ENCODE results near the gene CTDSPL. TPM values are rescaled to one million over a fixed set of nuclear protein-coding genes. Genes with fewer than 3 reads are reported as not detected.

CTDSPL gene
- total RNA-seq, 1 experiment from 2014 or later: 6.1 TPM

- BruUV-seq (replicated peaks): no TSS peak
- H2AFZ ChIP-seq (ENCODE audit: low read length): no peak overlapping the region
- H3K27ac ChIP-seq (ENCODE audit: low read length): no peak overlapping the region
- H3K4me1 ChIP-seq (ENCODE audit: insufficient read depth, low read length): peaks cover 30% of the 10 kb centered on the region
- no peak overlapping the region for H3K4me2 ChIP-seq (ENCODE audit: low read length)
- H4K20me1 ChIP-seq (ENCODE audit: low read length): no peaks in the 10 kb centered on the region
- POLR2A ChIA-PET (ENCODE audit: unreplicated experiment): no interaction called here
- CTCF ChIA-PET: no interaction called here
- no peak for DNase-seq
- H3K27me3 ChIP-seq (ENCODE audit: low read length): no peaks in the 10 kb centered on the region
- no peak for ATAC-seq
- no peak overlapping the region for H3K9ac ChIP-seq (ENCODE audit: low read length)
- TF ChIP-seq EZH2phosphoT487 (IDR thresholded peaks at IDR 0.05; ENCODE audit: borderline replicate concordance, low read length): no peak
- TF ChIP-seq CTCF (conservative IDR thresholded peaks at IDR 0.05; ENCODE audit: low read depth, low read length): no peak
- no peak for TF ChIP-seq EZH2 (IDR thresholded peaks at IDR 0.05; ENCODE audit: low read length, unreplicated experiment)
- no peaks in the 10 kb centered on the region for H3K9me3 ChIP-seq (ENCODE audit: low read length)
- no peaks in the 10 kb centered on the region for H3K79me2 ChIP-seq (ENCODE audit: low read length)
- no peaks in the 10 kb centered on the region for H3K9me2 ChIP-seq (replicated peaks; ENCODE audit: low read length)
- H3F3A ChIP-seq (ENCODE audit: low read length, unreplicated experiment): no peaks in the 10 kb centered on the region
- intact Hi-C loops (cut with micrococcal nuclease): no loop called here
- no peaks in the 10 kb centered on the region for H3K36me3 ChIP-seq (ENCODE audit: low read depth, low read length)
- H3K4me3 ChIP-seq (ENCODE audit: low read length): no peak overlapping the region
Measured at GRCh38 chr3:37993820-37994638, 132.3 kb downstream of the CTDSPL start.

GRCh38 chr3:37994639-37994972 is 132.9 kb downstream of the CTDSPL start:
- Histone ChIP-seq H3F3A (ENCODE audit: low read length, unreplicated experiment) (no peaks in the 10 kb centered on the region), H3K27ac (ENCODE audit: low read length) (no peak overlapping the region), H3K27me3 (ENCODE audit: low read length) (no peaks in the 10 kb centered on the region), H3K4me1 (ENCODE audit: insufficient read depth, low read length) (peaks cover 32% of the 10 kb centered on the region), H3K36me3 (ENCODE audit: low read depth, low read length) (no peaks in the 10 kb centered on the region), H4K20me1 (ENCODE audit: low read length) (no peaks in the 10 kb centered on the region), H3K9me2 (replicated peaks; ENCODE audit: low read length) (no peaks in the 10 kb centered on the region), H3K9me3 (ENCODE audit: low read length) (no peaks in the 10 kb centered on the region), H3K9ac (ENCODE audit: low read length) (no peak overlapping the region), H2AFZ (ENCODE audit: low read length) (no peak overlapping the region), H3K79me2 (ENCODE audit: low read length) (no peaks in the 10 kb centered on the region), H3K4me2 (ENCODE audit: low read length) (no peak overlapping the region), H3K4me3 (ENCODE audit: low read length) (no peak overlapping the region)
- intact Hi-C loops (cut with micrococcal nuclease): no loop called here
- POLR2A ChIA-PET (ENCODE audit: unreplicated experiment): no interaction called here
- no peak for ATAC-seq
- CTCF ChIA-PET: no interaction called here
- BruUV-seq (replicated peaks): no TSS peak
- DNase-seq: no peak
- TF ChIP-seq EZH2 (IDR thresholded peaks at IDR 0.05; ENCODE audit: low read length, unreplicated experiment) (no peak), EZH2phosphoT487 (IDR thresholded peaks at IDR 0.05; ENCODE audit: borderline replicate concordance, low read length) (no peak), CTCF (conservative IDR thresholded peaks at IDR 0.05; ENCODE audit: low read depth, low read length) (no peak)
